Lung (tissue), 12 donors: ENCODE measurements around the gene GARIN5A. TPM values are rescaled to one million over a fixed set of nuclear protein-coding genes. Genes with fewer than 3 reads are reported as not detected.

Source experiments
- ATAC-seq: fragments of 200-7000 bp; cut with Tn5 transposase; one replicate; pipeline ENCODE4 v1.9.1; 2020; ENCODE audit warnings: moderate number of reproducible peaks; ENCODE audit not compliant: insufficient read depth, low FRiP score
- DNase-seq, 3 donors: peaks; one replicate each; pipeline ENCODE4 v3.0.0-alpha.2; 2013 to 2017
- H3K27ac ChIP-seq, 2 donors: one replicate each; pipeline ENCODE4 v1.5.1; 2013; ENCODE audit warnings: mild to moderate bottlenecking in 2 of 2, moderate library complexity in 2 of 2, control low read depth in 1 of 2, inconsistent platforms in 1 of 2, low read depth in 1 of 2, low read length in 1 of 2
- H3K27me3 ChIP-seq, 3 donors: one replicate each; pipeline ENCODE4 v1.5.1; 2013; ENCODE audit warnings: low read length in 2 of 3; ENCODE audit not compliant: control insufficient read depth in 3 of 3, insufficient read depth in 3 of 3
- H3K36me3 ChIP-seq, 4 donors: one replicate each; pipeline ENCODE4 v1.5.1; 2013; ENCODE audit warnings: low read length in 4 of 4, mild to moderate bottlenecking in 1 of 4, moderate library complexity in 1 of 4; ENCODE audit not compliant: control insufficient read depth in 4 of 4, insufficient read depth in 4 of 4
- H3K4me1 ChIP-seq, 5 donors: one replicate each; pipeline ENCODE4 v1.5.1; 2013; ENCODE audit warnings: low read length in 5 of 5, mild to moderate bottlenecking in 2 of 5, moderate library complexity in 1 of 5; ENCODE audit not compliant: control insufficient read depth in 5 of 5, insufficient read depth in 5 of 5
- H3K4me3 ChIP-seq: one replicate; pipeline ENCODE4 v1.5.1; 2013; ENCODE audit warnings: mild to moderate bottlenecking, control low read depth, moderate library complexity
- H3K9ac ChIP-seq, 2 donors: one replicate each; pipeline ENCODE4 v1.5.1; 2013; ENCODE audit warnings: low read length in 2 of 2, control low read depth in 1 of 2; ENCODE audit not compliant: insufficient read depth in 1 of 2
- H3K9me3 ChIP-seq, 4 donors: one replicate each; pipeline ENCODE4 v1.5.1; 2013; ENCODE audit warnings: low read length in 3 of 4, mild to moderate bottlenecking in 1 of 4, moderate library complexity in 1 of 4; ENCODE audit not compliant: control insufficient read depth in 4 of 4, insufficient read depth in 3 of 4
- WGBS, 2 donors: extraction: QIAGEN DNeasy Blood & Tissue Kit; methylation state at CpG; one replicate each; pipeline ENCODE4 v1.1.7; 2013; 5-methylcytosine and 5-hydroxymethylcytosine counted together
- polyA plus RNA-seq, 2 donors: library from polyadenylated mRNA; stranded (reverse); fragments of 200-250 nt; gene quantifications; one replicate each; pipeline ENCODE4 v1.2.1, GENCODE V29; 2013
- total RNA-seq, 2 donors: library from RNA; depleted of rRNA in 1 of 2; stranded (reverse); fragments of >200 nt in 1 of 2; gene quantifications; one replicate each; pipeline ENCODE4 v1.2.1, GENCODE V29; 2014 to 2021
- TF ChIP-seq, protein P1 (sequence below): IDR thresholded peaks from 2 replicates; pipeline ENCODE4 v1.5.1; 2012; ENCODE audit warnings: mild to moderate bottlenecking; ENCODE audit errors: control extremely low read depth, extremely low read depth
- donor health status: control.
- donor health status: control.
- donor health status: Bipolar disorder and iron deficiency.
- donor health status: healthy.
- donor health status: DM: yes; HTN: yes; CAD: no.

Gene GARIN5A
- total and polyA plus RNA-seq, 4 donors: 1.7 to 5.0 (median 2.4) TPM

DNA sequence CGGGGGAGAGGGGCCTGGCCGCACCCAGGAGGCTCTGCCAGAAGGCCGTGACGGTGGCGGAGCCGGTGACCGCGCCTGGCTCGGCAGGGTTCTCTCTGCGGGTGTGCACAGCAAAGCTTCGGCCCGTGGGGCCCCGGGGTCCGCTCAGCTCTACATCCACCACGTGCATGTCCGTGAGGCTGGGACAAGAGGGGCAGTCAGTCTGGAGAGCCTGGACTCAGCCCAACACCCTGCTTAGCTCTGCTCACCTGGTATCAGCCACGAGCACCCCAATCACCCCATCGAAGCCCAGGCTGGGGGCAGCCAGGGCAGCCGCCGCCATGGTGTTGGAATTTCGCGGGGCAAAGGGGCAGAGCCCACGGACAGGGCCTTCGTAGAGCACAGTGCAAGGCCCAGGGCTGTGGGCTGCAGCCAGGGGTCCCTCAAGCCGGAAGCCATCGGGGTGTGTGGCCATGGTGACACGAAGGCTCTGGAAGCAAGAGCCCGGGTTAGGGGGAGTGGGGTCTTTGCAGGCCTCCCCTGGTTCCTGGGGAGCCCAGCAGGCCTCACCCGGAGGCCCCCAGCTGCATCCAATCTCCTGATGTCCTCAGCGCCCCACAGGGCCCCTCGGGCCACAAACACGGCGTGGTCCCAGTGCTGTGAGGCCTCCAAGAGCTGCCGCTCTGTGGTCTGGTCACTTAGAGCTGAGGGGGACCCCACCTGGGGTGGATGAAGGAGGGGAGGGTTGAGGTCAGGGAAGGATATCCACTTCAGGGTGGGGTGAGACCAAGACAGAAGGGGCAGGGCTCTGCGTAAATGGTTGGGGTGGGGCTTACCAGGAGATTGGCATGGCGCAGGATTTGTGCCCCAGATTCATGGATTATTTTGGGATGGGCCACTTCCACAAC, 35.7 kb upstream of the GARIN5A start:
- Histone ChIP-seq H3K4me3 (no peak overlapping the region), H3K4me1 (peaks cover 0 to 10% (median 0%) of the 10 kb centered on the region in 5 donors), H3K9ac (no peak overlapping the region), H3K27me3 (no peaks in the 10 kb centered on the region), H3K9me3 (peaks cover 0 to 2% (median 0%) of the 10 kb centered on the region in 4 donors), H3K36me3 (no peaks in the 10 kb centered on the region), H3K27ac (no peak overlapping the region)
- 92% methylated on average over 36 of the region's 36 CpGs for WGBS, 2 donors
- ATAC-seq: no peak
- TF ChIP-seq, protein P1, sequence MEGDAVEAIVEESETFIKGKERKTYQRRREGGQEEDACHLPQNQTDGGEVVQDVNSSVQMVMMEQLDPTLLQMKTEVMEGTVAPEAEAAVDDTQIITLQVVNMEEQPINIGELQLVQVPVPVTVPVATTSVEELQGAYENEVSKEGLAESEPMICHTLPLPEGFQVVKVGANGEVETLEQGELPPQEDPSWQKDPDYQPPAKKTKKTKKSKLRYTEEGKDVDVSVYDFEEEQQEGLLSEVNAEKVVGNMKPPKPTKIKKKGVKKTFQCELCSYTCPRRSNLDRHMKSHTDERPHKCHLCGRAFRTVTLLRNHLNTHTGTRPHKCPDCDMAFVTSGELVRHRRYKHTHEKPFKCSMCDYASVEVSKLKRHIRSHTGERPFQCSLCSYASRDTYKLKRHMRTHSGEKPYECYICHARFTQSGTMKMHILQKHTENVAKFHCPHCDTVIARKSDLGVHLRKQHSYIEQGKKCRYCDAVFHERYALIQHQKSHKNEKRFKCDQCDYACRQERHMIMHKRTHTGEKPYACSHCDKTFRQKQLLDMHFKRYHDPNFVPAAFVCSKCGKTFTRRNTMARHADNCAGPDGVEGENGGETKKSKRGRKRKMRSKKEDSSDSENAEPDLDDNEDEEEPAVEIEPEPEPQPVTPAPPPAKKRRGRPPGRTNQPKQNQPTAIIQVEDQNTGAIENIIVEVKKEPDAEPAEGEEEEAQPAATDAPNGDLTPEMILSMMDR: no peak
- DNase-seq: no peak

DNA sequence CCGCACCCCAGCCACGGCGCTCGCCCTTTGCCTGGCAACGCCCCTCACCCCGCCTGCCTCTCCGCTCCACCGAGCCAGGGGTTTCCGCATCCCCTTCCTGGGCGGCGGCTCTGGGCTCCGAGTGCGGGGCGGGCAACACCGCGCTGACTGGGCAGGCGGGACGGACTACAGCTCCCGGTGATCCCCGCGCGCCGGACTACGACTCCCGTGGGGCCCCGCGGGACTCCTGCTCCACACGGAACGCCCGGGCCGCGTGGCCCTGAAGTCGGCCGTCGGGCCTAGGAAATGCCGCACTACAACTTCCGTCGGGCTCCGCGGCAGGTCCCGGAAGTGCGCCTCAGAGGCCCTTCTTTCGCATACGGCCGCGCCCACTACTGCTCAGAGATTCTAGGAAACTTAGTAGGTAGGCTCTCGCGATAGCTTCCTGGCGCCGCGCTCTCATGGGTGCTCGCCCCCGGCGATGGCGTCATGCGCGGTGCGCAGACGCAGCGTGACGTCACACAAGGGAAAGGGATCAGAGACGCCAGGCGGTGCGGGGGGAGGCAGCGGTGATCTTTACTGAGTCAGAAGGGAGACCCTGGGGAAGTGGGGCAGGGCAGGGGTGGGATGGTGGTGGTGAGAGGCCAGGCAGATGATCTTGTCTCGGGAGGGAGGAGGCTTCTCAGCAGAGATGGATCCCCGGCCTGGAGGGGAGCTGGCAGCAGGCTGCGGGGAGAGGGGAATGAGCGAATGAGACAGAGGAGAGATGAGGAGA, 34.6 kb upstream of the GARIN5A start, which contains the start of gene JOSD2:
Gene JOSD2, minus strand, starts transcription at position 123 of the 754 bp plus-strand sequence. CDS start 760 bp downstream, outside the sequence.
- DNase-seq (peak; percentile 99 to 100 (median 100)), ATAC-seq (peak; percentile 97)
- H3K9me3 ChIP-seq: peaks cover 0 to 2% (median 0%) of the 10 kb centered on the region in 4 donors
- H3K4me3 ChIP-seq: peak within 1 kb of the TSS; percentile 71
- TF ChIP-seq, protein P1: peak; percentile 7
- peaks cover 0 to 10% (median 0%) of the 10 kb centered on the region in 5 donors for H3K4me1 ChIP-seq
- H3K9ac ChIP-seq: peak within 1 kb of the TSS; percentile 78 to 85
- peak within 1 kb of the TSS; percentile 66 to 71 for H3K27ac ChIP-seq
- WGBS, 2 donors: 2% methylated on average over 65 to 69 of the region's 69 CpGs
- H3K36me3 ChIP-seq: peaks cover 0 to 2% (median 0%) of the 10 kb centered on the region in 4 donors
- H3K27me3 ChIP-seq: no peaks in the 10 kb centered on the region

DNA sequence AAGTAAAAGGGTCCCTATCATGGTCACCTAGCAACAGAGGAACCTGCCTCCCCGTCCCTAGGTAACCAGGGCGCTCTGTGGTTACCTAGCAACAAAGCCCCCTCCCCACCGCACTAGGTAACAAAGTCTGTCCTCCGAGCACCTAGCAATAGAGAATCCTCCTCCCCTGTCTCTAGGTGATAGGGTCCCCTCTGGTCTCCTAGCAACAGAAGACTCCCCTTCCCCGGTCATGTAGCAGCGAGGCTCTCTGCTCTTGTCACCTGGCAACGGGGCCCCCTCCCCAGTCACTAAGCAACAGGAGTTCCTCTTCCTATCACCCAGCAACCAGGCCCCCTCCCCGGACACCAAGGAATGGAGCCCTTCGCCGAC, 34.0 kb upstream of the GARIN5A start:
- TF ChIP-seq, protein P1: no peak
- Histone ChIP-seq H3K9me3 (peaks cover 0 to 2% (median 0%) of the 10 kb centered on the region in 4 donors), H3K27ac (peak overlapping the region; percentile 66 to 71), H3K4me3 (peak overlapping the region; percentile 71), H3K9ac (peak overlapping the region; percentile 75 to 85), H3K27me3 (no peaks in the 10 kb centered on the region), H3K36me3 (peaks cover 0 to 8% (median 0%) of the 10 kb centered on the region in 4 donors), H3K4me1 (peaks cover 0 to 10% (median 0%) of the 10 kb centered on the region in 5 donors)
- ATAC-seq (no peak), DNase-seq (no peak)
- WGBS, 2 donors: 8 to 9% methylated on average over 10 of the region's 10 CpGs
